OCI-LY1 (cell line): ENCODE results near the gene CCDC28B.

Source experiments
- H2AFZ ChIP-seq: fragments of 200-600 bp; sonication (generic), shearing (Covaris generic); 2 replicates; pipeline ENCODE4 v1.6.0; 2014; ENCODE audit warnings: antibody characterized with exemption, mild to moderate bottlenecking, low read length
- H3F3A ChIP-seq: fragments of 200-600 bp; sonication (generic), shearing (Covaris generic); 2 replicates; pipeline ENCODE4 v1.6.0; 2014; ENCODE audit warnings: mild to moderate bottlenecking, antibody characterized with exemption, low read length, moderate library complexity; ENCODE audit not compliant: insufficient read depth
- H3K27ac ChIP-seq: fragments of 200-600 bp; sonication (generic); 2 replicates; pipeline ENCODE4 v1.5.1; 2014; ENCODE audit warnings: low read length, mixed run types, mild to moderate bottlenecking, low read depth; ENCODE audit not compliant: poor library complexity, severe bottlenecking
- H3K27me3 ChIP-seq: fragments of 200-600 bp; sonication (generic); 2 replicates; pipeline ENCODE4 v1.6.0; 2014; ENCODE audit warnings: antibody characterized with exemption, mild to moderate bottlenecking, low read length, moderate library complexity; ENCODE audit not compliant: insufficient read depth
- H3K36me3 ChIP-seq: fragments of 200-600 bp; sonication (generic); 2 replicates; pipeline ENCODE4 v1.6.1; 2014; ENCODE audit warnings: mild to moderate bottlenecking, antibody characterized with exemption, low read length, moderate library complexity, mixed read lengths; ENCODE audit not compliant: insufficient read depth
- H3K4me1 ChIP-seq: fragments of 200-600 bp; sonication (generic); 2 replicates; pipeline ENCODE4 v1.5.1; 2014; ENCODE audit warnings: mild to moderate bottlenecking, low read length, moderate library complexity; ENCODE audit not compliant: insufficient read depth, severe bottlenecking
- H3K4me2 ChIP-seq: fragments of 200-600 bp; sonication (generic), shearing (Covaris generic); 2 replicates; pipeline ENCODE4 v1.6.1; 2014; ENCODE audit warnings: low read length
- H3K4me3 ChIP-seq: fragments of 200-600 bp; sonication (generic); 2 replicates; pipeline ENCODE4 v1.5.1; 2014; ENCODE audit warnings: low read length, low read depth, mild to moderate bottlenecking, mixed read lengths; ENCODE audit not compliant: poor library complexity, severe bottlenecking
- H3K79me2 ChIP-seq: fragments of 200-600 bp; shearing (Covaris generic); 2 replicates; pipeline ENCODE4 v1.6.1; 2016; ENCODE audit warnings: mixed run types, low read length, mixed read lengths; ENCODE audit not compliant: insufficient read depth
- H3K9ac ChIP-seq: fragments of 200-600 bp; sonication (generic), shearing (Covaris generic); 2 replicates; pipeline ENCODE4 v1.6.1; 2014; ENCODE audit warnings: mild to moderate bottlenecking, low read length, mixed read lengths
- H3K9me2 ChIP-seq: fragments of 200-600 bp; sonication (generic), shearing (Covaris generic); 2 replicates; pipeline ENCODE4 v1.6.1; 2014; ENCODE audit warnings: low read depth, mild to moderate bottlenecking, low read length, mixed read lengths
- H3K9me3 ChIP-seq: fragments of 200-600 bp; shearing (Covaris generic); 2 replicates; pipeline ENCODE4 v1.6.1; 2014; ENCODE audit warnings: low read length, mixed read lengths
- H4K20me1 ChIP-seq: fragments of 200-600 bp; sonication (generic), shearing (Covaris generic); 2 replicates; pipeline ENCODE4 v1.6.0; 2016; ENCODE audit warnings: mild to moderate bottlenecking, low read length; ENCODE audit not compliant: insufficient read depth
- CTCF ChIP-seq: fragments of 200-600 bp; sonication (generic), shearing (Covaris generic); IDR thresholded peaks from 2 replicates; pipeline ENCODE4 v1.5.1; 2017; ENCODE audit warnings: mild to moderate bottlenecking, antibody characterized with exemption, low read length, moderate library complexity, mixed read lengths
- EZH2 ChIP-seq: fragments of 200-600 bp; sonication (generic), shearing (Covaris generic); IDR thresholded peaks from 2 replicates; pipeline ENCODE4 v1.8.0; 2017; ENCODE audit warnings: borderline replicate concordance, mixed run types, mild to moderate bottlenecking, antibody characterized with exemption, low read length, moderate library complexity, mixed read lengths

The CCDC28B gene

DNA sequence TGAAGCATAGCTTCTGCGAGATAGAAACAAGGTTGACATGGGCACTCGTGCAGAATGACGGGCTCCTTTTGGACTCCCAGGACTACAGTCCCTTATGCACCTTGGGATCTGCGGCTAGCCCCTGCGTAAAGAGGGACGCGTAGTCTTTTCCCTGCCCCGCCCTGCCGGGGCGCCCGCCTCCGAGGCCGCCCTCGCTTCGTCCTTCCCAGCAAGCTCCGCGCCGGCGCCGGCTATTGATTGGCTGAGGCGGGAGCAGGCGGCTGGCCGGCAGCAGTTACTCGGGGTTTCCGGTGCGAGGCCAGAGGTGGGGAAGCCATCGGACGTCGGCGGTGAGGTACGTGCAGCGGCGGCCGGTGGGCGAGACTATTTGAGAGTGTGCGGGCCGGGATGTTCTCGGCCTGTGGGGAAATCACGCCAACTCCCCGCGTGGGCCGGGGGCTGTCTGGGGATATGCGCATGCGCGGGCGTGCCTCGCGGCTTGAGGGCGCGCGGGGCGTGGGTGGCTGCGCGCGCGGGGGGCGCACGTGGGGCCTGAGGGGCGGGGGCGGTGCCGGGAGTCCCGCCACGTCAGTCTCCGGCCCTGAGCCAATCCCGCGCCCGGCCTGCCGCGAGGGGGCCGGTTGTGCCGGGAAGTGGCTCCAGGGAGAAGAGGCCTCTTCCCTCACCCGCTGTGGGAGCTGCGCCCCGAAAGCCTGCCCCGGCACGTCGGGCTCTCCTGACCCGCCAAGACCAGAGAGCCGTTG lies 20.8 kb upstream of the CCDC28B start, which contains the start of gene TXLNA:
TXLNA (plus strand) TSS at position 233 of the 743 bp plus-strand sequence. CDS start 671 bp downstream, outside the sequence.
- peak within 1 kb of the TSS; percentile 68 for H3K27ac ChIP-seq
- H3K4me1 ChIP-seq, result peaks cover 25% of the 10 kb centered on the region
- H2AFZ ChIP-seq, result no peak within 1 kb of the TSS
- peaks cover 43% of the 10 kb centered on the region for H3K36me3 ChIP-seq
- H4K20me1 ChIP-seq, result no peaks in the 10 kb centered on the region
- peaks cover 22% of the 10 kb centered on the region for H3K79me2 ChIP-seq
- H3K27me3 ChIP-seq, result no peaks in the 10 kb centered on the region
- H3K4me3 ChIP-seq, result peak within 1 kb of the TSS; percentile 79
- no peaks in the 10 kb centered on the region for H3F3A ChIP-seq
- peak within 1 kb of the TSS; percentile 73 for H3K4me2 ChIP-seq
- H3K9ac ChIP-seq, result peak within 1 kb of the TSS; percentile 87
- no peaks in the 10 kb centered on the region for H3K9me3 ChIP-seq
- H3K9me2 ChIP-seq, result no peaks in the 10 kb centered on the region
- no peak for TF ChIP-seq CTCF
- no peak for TF ChIP-seq EZH2

DNA sequence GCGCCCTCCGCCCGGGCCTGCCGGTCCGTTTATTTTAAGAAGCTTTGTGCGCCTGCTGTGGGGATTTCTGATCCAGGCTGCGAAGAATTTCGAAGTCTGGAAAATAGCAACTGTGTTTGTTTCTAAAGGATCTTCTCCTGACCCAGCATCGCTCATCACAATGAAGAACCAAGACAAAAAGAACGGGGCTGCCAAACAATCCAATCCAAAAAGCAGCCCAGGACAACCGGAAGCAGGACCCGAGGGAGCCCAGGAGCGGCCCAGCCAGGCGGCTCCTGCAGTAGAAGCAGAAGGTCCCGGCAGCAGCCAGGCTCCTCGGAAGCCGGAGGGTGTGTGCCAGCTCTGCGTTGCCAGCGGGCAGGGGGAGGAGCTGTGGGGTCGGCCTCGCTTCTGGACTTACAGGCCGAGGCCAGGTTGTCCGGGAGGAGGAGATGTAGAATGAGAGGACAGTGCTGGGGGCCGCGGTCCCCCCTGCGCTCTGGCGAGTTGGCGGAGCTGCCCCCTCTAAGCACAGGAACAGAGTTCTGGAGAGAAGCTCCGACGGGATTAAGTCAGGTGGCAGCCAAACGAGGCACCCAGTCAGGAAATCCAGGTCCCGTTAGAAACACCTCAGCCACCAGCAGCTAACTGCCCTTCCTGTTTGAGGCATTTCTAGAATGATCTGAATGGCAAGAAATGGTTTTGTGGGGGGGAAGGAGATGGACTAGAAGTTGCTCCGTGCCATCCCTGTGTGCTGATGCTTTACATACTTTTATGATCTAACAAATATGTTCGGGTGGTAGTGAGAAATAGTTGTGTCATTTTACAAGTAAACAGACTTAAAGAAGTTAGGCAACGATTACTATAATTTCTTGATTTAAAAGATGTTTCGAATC lies 20.0 kb upstream of the CCDC28B start:
- H3K4me1 ChIP-seq, result peaks cover 25% of the 10 kb centered on the region
- H3K27me3 ChIP-seq, result no peaks in the 10 kb centered on the region
- peak overlapping the region; percentile 79 for H3K4me3 ChIP-seq
- H3K9ac ChIP-seq, result peak overlapping the region; percentile 87
- no peaks in the 10 kb centered on the region for H4K20me1 ChIP-seq
- peak overlapping the region; percentile 68 for H3K27ac ChIP-seq
- H3F3A ChIP-seq, result no peaks in the 10 kb centered on the region
- H3K9me3 ChIP-seq, result no peaks in the 10 kb centered on the region
- no peak for TF ChIP-seq EZH2
- no peak for TF ChIP-seq CTCF
- H3K4me2 ChIP-seq, result peak overlapping the region; percentile 73
- no peaks in the 10 kb centered on the region for H3K9me2 ChIP-seq
- peaks cover 22% of the 10 kb centered on the region for H3K79me2 ChIP-seq
- H2AFZ ChIP-seq, result no peak overlapping the region
- peaks cover 42% of the 10 kb centered on the region for H3K36me3 ChIP-seq

DNA sequence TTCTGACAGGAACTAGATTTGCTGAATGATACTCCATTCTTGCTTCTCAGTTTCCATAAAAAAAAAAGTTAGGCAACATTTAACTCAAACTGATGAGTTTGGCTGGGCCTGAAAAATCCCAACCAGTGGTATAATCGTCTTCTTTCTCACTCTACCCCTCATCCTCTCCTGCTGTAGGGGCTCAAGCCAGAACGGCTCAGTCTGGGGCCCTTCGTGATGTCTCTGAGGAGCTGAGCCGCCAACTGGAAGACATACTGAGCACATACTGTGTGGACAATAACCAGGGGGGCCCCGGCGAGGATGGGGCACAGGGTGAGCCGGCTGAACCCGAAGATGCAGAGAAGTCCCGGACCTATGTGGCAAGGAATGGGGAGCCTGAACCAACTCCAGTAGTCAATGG lies 19.3 kb upstream of the CCDC28B start:
- Histone ChIP-seq H3K9ac (peak overlapping the region; percentile 87), H4K20me1 (no peaks in the 10 kb centered on the region), H3K36me3 (peaks cover 45% of the 10 kb centered on the region), H3K4me3 (peak overlapping the region; percentile 79), H3K9me3 (no peaks in the 10 kb centered on the region), H3K79me2 (peaks cover 22% of the 10 kb centered on the region), H3K27ac (peak overlapping the region; percentile 68), H3K4me1 (peaks cover 25% of the 10 kb centered on the region), H3K4me2 (peak overlapping the region; percentile 73), H3K9me2 (no peaks in the 10 kb centered on the region), H3F3A (no peaks in the 10 kb centered on the region), H3K27me3 (no peaks in the 10 kb centered on the region), H2AFZ (no peak overlapping the region)
- TF ChIP-seq EZH2 (no peak), CTCF (no peak)
